B cell (primary cell): ENCODE results near the gene PRDM15.

Experiments
- CTCF ChIP-seq: fragments of 200-600 bp; IDR thresholded peaks from one replicate; pipeline ENCODE4 v1.8.0; 2022; ENCODE audit warnings: antibody characterized with exemption, mild to moderate bottlenecking
- EZH2 ChIP-seq: IDR thresholded peaks from 2 replicates; pipeline ENCODE4 v1.6.1; 2012; ENCODE audit warnings: borderline replicate concordance, low read depth, mild to moderate bottlenecking, moderate library complexity, low read length; ENCODE audit not compliant: insufficient read depth, poor library complexity, severe bottlenecking

- TF ChIP-seq CTCF: no peak
- TF ChIP-seq EZH2: no peak
Measured at GRCh38 chr21:41881051-41881450, 1.9 kb upstream of the PRDM15 start.
